ENCODE measurements around the gene SHPK. TPM values are rescaled to one million over a fixed set of nuclear protein-coding genes. Genes with fewer than 3 reads are reported as not detected.
A peak's percentile ranks its signal among the peaks of the same experiment; 100 is the strongest.

Gene SHPK
- total and polyA plus RNA-seq, 2 of the 4 experiments (the other 2 are of a cell fraction): 11.1 to 14.3 TPM

- H3K36me3 ChIP-seq (ENCODE audit: control insufficient read depth, insufficient read depth, low read length): peaks cover 36% of the 10 kb centered on the region
- H3K23ac ChIP-seq (ENCODE audit: low read depth, low read length): peak overlapping the region; percentile 69
- peak overlapping the region; percentile 29; the same call in 1 of the 2 replicates for H3K4ac ChIP-seq (ENCODE audit: low read depth, low read length)
- TF ChIP-seq BHLHE40 (IDR thresholded peaks at IDR 0.05; ENCODE audit: low read depth, low read length): no peak
- TF ChIP-seq MAZ (IDR thresholded peaks at IDR 0.05; ENCODE audit: borderline replicate concordance, low read depth, low read length): no peak
- no peak for TF ChIP-seq MXI1 (IDR thresholded peaks at IDR 0.05; ENCODE audit: borderline replicate concordance, low read depth, low read length)
- no peak for TF ChIP-seq CHD1 (IDR thresholded peaks at IDR 0.05; ENCODE audit: low read depth, low read length)
- TF ChIP-seq FOS (IDR thresholded peaks at IDR 0.05; ENCODE audit: low read depth, low read length): no peak
- TF ChIP-seq CEBPB (IDR thresholded peaks at IDR 0.05; ENCODE audit: low read depth, low read length): no peak
- no peak for TF ChIP-seq RAD21 (IDR thresholded peaks at IDR 0.05; ENCODE audit: low read length)
- TF ChIP-seq SMC3 (IDR thresholded peaks at IDR 0.05; ENCODE audit: low read depth, low read length): no peak
- no peak for TF ChIP-seq USF2 (IDR thresholded peaks at IDR 0.05; ENCODE audit: low read depth, low read length)
- TF ChIP-seq RFX5 (IDR thresholded peaks at IDR 0.05; ENCODE audit: low read depth, low read length): no peak
- TF ChIP-seq ELK1 (IDR thresholded peaks at IDR 0.05; ENCODE audit: borderline replicate concordance, low read depth, low read length): no peak
- no peak for TF ChIP-seq NFE2L2 (IDR thresholded peaks at IDR 0.05; ENCODE audit: low read depth, low read length)
- TF ChIP-seq POLR2A (IDR thresholded peaks at IDR 0.05; ENCODE audit: low read depth, low read length): no peak
- TF ChIP-seq RCOR1 (IDR thresholded peaks at IDR 0.05; ENCODE audit: insufficient replicate concordance, low read length): no peak
- TF ChIP-seq MAFK (IDR thresholded peaks at IDR 0.05; ENCODE audit: low read depth, low read length): no peak
- TF ChIP-seq CTCF (conservative IDR thresholded peaks at IDR 0.05; ENCODE audit: low read depth, low read length): no peak
- ATAC-seq (ENCODE audit: low read depth) (no peak), DNase-seq (no peak)
- H3K9ac ChIP-seq (ENCODE audit: low read depth, low read length): no peak overlapping the region
- no peaks in the 10 kb centered on the region for H3K9me3 ChIP-seq (ENCODE audit: control insufficient read depth, insufficient read depth, low read length)
- H2AK5ac ChIP-seq (ENCODE audit: low read depth, low read length): peak overlapping the region; percentile 23; the same call in 1 of the 2 replicates
- in situ Hi-C loops (cut with MboI; ENCODE audit: low sequenced_read_pairs): no loop called here
- H2BK5ac ChIP-seq (ENCODE audit: low read depth, low read length, poor library complexity, severe bottlenecking): peak overlapping the region; percentile 37
- peak overlapping the region; percentile 46; the same call in 1 of the 2 replicates for H4K5ac ChIP-seq (ENCODE audit: low read depth, low read length)
- no peak overlapping the region for H2BK15ac ChIP-seq (ENCODE audit: low read depth, low read length)
- ChIA-PET CTCF (no interaction called here), POLR2A (ENCODE audit: unreplicated experiment) (no interaction called here)
- no peak overlapping the region for H2BK120ac ChIP-seq (ENCODE audit: low read depth, low read length)
- H3K4me2 ChIP-seq (ENCODE audit: low read depth, low read length): peak overlapping the region; percentile 31
- no peak overlapping the region for H3K4me3 ChIP-seq (ENCODE audit: insufficient read depth, low read depth, low read length)
- H2BK20ac ChIP-seq (ENCODE audit: low read depth, low read length): no peak overlapping the region
- no peak overlapping the region for H3K14ac ChIP-seq (replicated peaks; ENCODE audit: low read depth, low read length)
- BruUV-seq (replicated peaks): no TSS peak
- H3K56ac ChIP-seq (ENCODE audit: extremely low read depth, insufficient read depth, low read length): no peak overlapping the region
- peak overlapping the region in 1 of 2 experiments; percentile 5; a peak in 1 of 4 replicates for H4K8ac ChIP-seq (ENCODE audit: low read depth in 2 of 2, low read length in 2 of 2)
- dilution Hi-C loops (cut with HindIII; ENCODE audit: low sequenced_read_pairs, unreplicated experiment): no loop called here
- peaks cover 17% of the 10 kb centered on the region for H3K9me1 ChIP-seq (ENCODE audit: insufficient read depth, low read length)
- WGBS, 2 experiments (ENCODE audit: extremely low coverage in 2 of 2, insufficient read length in 1 of 2): 80% methylated on average over 1 of the region's 6 CpGs; no CpG with 5 or more reads in 1 of the 2 experiments
- H2AK9ac ChIP-seq (replicated peaks; ENCODE audit: low read depth, low read length, poor library complexity): peak overlapping the region; percentile 18
- H4K91ac ChIP-seq (ENCODE audit: insufficient read depth, low read depth, low read length): no peak overlapping the region
- H3K4me1 ChIP-seq (ENCODE audit: control insufficient read depth, insufficient read depth, low read length): peaks cover 10% of the 10 kb centered on the region
- H3K79me1 ChIP-seq (ENCODE audit: low read depth in 1 of 2, low read length in 2 of 2): peaks cover 6 to 61% of the 10 kb centered on the region in 2 experiments; a peak in 3 of 4 replicates
- H2AFZ ChIP-seq (replicated peaks; ENCODE audit: low read length, poor library complexity): no peak overlapping the region
- peak overlapping the region; percentile 41; the same call in 1 of the 2 replicates for H3K27ac ChIP-seq (ENCODE audit: insufficient read depth, low read length)
- H4K20me1 ChIP-seq (ENCODE audit: insufficient read depth, low read length): peaks cover 50% of the 10 kb centered on the region
- no peak overlapping the region for H3K18ac ChIP-seq (ENCODE audit: low read depth, low read length)
- intact Hi-C loops (cut with micrococcal nuclease): loop anchor here (5.0 kb wide), 1 partner anchor 56 kb away; the partner anchor contains the start of gene HASPIN
- no peaks in the 10 kb centered on the region for H3K27me3 ChIP-seq (ENCODE audit: control insufficient read depth, insufficient read depth, low read length)
Observed at GRCh38 chr17:3666516-3666915, 30.5 kb upstream of the SHPK start.
